Fibroblast of lung (primary cell): ENCODE data around the gene CDH4. TPM values are rescaled to one million over a fixed set of nuclear protein-coding genes. Genes with fewer than 3 reads are reported as not detected.

Source experiments
- DNase-seq, 2 donors: peaks; one replicate each; pipeline versions ENCODE4 v3.0.0 to v3.0.0-alpha.2; 2010; ENCODE audit warnings: low read depth in 2 of 2
- H2AFZ ChIP-seq: 2 replicates; pipeline ENCODE4 v1.5.1; 2012; ENCODE audit warnings: low read length, control low read depth, inconsistent platforms
- H3K27ac ChIP-seq: 2 replicates; pipeline ENCODE4 v1.5.1; 2011; ENCODE audit warnings: low read length, control low read depth; ENCODE audit not compliant: insufficient read depth
- H3K27me3 ChIP-seq: 2 replicates; pipeline ENCODE4 v1.5.1; 2011; ENCODE audit warnings: mild to moderate bottlenecking, low read length; ENCODE audit not compliant: control insufficient read depth, insufficient read depth
- H3K36me3 ChIP-seq: 2 replicates; pipeline ENCODE4 v1.5.1; 2011; ENCODE audit warnings: low read length; ENCODE audit not compliant: control insufficient read depth, insufficient read depth
- H3K4me1 ChIP-seq: 2 replicates; pipeline ENCODE4 v1.5.1; 2011; ENCODE audit warnings: low read length; ENCODE audit not compliant: control insufficient read depth, insufficient read depth; ENCODE audit errors: extremely low read depth
- H3K4me2 ChIP-seq: 2 replicates; pipeline ENCODE4 v1.5.1; 2011; ENCODE audit warnings: low read length, control low read depth; ENCODE audit not compliant: insufficient read depth; ENCODE audit errors: extremely low read depth
- H3K4me3 ChIP-seq, 4 experiments: fragments of 200-600 bp in 1 of 4; sonication (generic) in 1 of 4; replicated peaks in 1 of 4; 2 replicates each; pipeline ENCODE4 v1.5.1; 2011 to 2016; ENCODE audit warnings: low read length in 4 of 4, low read depth in 3 of 4, mild to moderate bottlenecking in 3 of 4, control low read depth in 2 of 4, inconsistent platforms in 1 of 4, mixed read lengths in 1 of 4; ENCODE audit not compliant: insufficient read depth in 1 of 4; ENCODE audit errors: control extremely low read depth in 1 of 4
- H3K79me2 ChIP-seq: 2 replicates; pipeline ENCODE4 v1.5.1; 2012; ENCODE audit warnings: mild to moderate bottlenecking, low read length, inconsistent platforms; ENCODE audit not compliant: control insufficient read depth, insufficient read depth
- H3K9ac ChIP-seq: 2 replicates; pipeline ENCODE4 v1.5.1; 2011; ENCODE audit warnings: mild to moderate bottlenecking, low read length, control low read depth; ENCODE audit not compliant: insufficient read depth
- H3K9me3 ChIP-seq: 2 replicates; pipeline ENCODE4 v1.5.1; 2012; ENCODE audit warnings: low read depth, low read length; ENCODE audit not compliant: control insufficient read depth, insufficient read depth
- H4K20me1 ChIP-seq: 2 replicates; pipeline ENCODE4 v1.5.1; 2011; ENCODE audit warnings: low read length; ENCODE audit not compliant: control insufficient read depth, insufficient read depth; ENCODE audit errors: extremely low read depth
- EZH2 ChIP-seq: IDR thresholded peaks from 2 replicates; pipeline ENCODE4 v1.5.1; 2012; ENCODE audit warnings: low read length, control low read depth, mild to moderate bottlenecking; ENCODE audit errors: missing control alignments
- polyA plus RNA-seq, 2 donors: library from polyadenylated mRNA; depleted of rRNA in 1 of 2; stranded (reverse) in 1 of 2; unstranded in 1 of 2; fragments of >200 nt; gene quantifications; 2 replicates each; pipeline ENCODE4 v1.2.1, GENCODE V29; 2011 to 2012; ENCODE audit warnings: missing spikeins in 1 of 2
- total RNA-seq: library from RNA; depleted of rRNA; stranded (reverse); fragments of >200 nt; gene quantifications from 2 replicates; pipeline ENCODE4 v1.2.1, GENCODE V29; 2014
- TF ChIP-seq, protein P1 (sequence below), 2 donors: IDR thresholded peaks in 1 of 2; conservative IDR thresholded peaks in 1 of 2; 1 replicate in 1 of 2; 2 replicates in 1 of 2; pipeline ENCODE4 v1.5.1; 2011 to 2012; ENCODE audit warnings: low read length in 2 of 2, control low read depth in 1 of 2, inconsistent platforms in 1 of 2, low read depth in 1 of 2, mild to moderate bottlenecking in 1 of 2

The CDH4 gene
- total and polyA plus RNA-seq, 2 donors (not counting 1 experiment from before 2014, with no cell fraction given) = 4.8 to 6.8 TPM

GRCh38 chr20:61353261-61354000 lies 101.4 kb downstream of the CDH4 start:
- Histone ChIP-seq H3K79me2 (no peaks in the 10 kb centered on the region), H3K4me1 (peaks cover 4% of the 10 kb centered on the region), H2AFZ (no peak overlapping the region), H4K20me1 (no peaks in the 10 kb centered on the region), H3K27ac (no peak overlapping the region), H3K9me3 (no peaks in the 10 kb centered on the region), H3K4me2 (peak overlapping the region; percentile 42), H3K9ac (no peak overlapping the region), H3K27me3 (no peaks in the 10 kb centered on the region), H3K4me3 (no peak overlapping the region), H3K36me3 (no peaks in the 10 kb centered on the region)
- peak; percentile 26 to 75 for DNase-seq
- TF ChIP-seq EZH2 = no peak
- TF ChIP-seq, protein P1, sequence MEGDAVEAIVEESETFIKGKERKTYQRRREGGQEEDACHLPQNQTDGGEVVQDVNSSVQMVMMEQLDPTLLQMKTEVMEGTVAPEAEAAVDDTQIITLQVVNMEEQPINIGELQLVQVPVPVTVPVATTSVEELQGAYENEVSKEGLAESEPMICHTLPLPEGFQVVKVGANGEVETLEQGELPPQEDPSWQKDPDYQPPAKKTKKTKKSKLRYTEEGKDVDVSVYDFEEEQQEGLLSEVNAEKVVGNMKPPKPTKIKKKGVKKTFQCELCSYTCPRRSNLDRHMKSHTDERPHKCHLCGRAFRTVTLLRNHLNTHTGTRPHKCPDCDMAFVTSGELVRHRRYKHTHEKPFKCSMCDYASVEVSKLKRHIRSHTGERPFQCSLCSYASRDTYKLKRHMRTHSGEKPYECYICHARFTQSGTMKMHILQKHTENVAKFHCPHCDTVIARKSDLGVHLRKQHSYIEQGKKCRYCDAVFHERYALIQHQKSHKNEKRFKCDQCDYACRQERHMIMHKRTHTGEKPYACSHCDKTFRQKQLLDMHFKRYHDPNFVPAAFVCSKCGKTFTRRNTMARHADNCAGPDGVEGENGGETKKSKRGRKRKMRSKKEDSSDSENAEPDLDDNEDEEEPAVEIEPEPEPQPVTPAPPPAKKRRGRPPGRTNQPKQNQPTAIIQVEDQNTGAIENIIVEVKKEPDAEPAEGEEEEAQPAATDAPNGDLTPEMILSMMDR (conservative IDR thresholded peaks at IDR 0.05 in 1 of 2, IDR thresholded peaks at IDR 0.05 in 1 of 2; ENCODE audit: low read depth in 1 of 2, low read length in 2 of 2) = no peak

GRCh38 chr20:61354001-61354390 lies 101.9 kb downstream of the CDH4 start:
- H3K4me2 ChIP-seq = no peak overlapping the region
- no peaks in the 10 kb centered on the region for H4K20me1 ChIP-seq
- no peak overlapping the region for H3K27ac ChIP-seq
- H3K79me2 ChIP-seq = no peaks in the 10 kb centered on the region
- no peak for DNase-seq
- H3K9ac ChIP-seq = no peak overlapping the region
- TF ChIP-seq, protein P1 (conservative IDR thresholded peaks at IDR 0.05 in 1 of 2, IDR thresholded peaks at IDR 0.05 in 1 of 2; ENCODE audit: low read depth in 1 of 2, low read length in 2 of 2) = no peak
- no peak for TF ChIP-seq EZH2
- H3K4me1 ChIP-seq = peaks cover 7% of the 10 kb centered on the region
- H3K27me3 ChIP-seq = no peaks in the 10 kb centered on the region
- H3K36me3 ChIP-seq = no peaks in the 10 kb centered on the region
- no peaks in the 10 kb centered on the region for H3K9me3 ChIP-seq
- H3K4me3 ChIP-seq = no peak overlapping the region
- no peak overlapping the region for H2AFZ ChIP-seq

DNA sequence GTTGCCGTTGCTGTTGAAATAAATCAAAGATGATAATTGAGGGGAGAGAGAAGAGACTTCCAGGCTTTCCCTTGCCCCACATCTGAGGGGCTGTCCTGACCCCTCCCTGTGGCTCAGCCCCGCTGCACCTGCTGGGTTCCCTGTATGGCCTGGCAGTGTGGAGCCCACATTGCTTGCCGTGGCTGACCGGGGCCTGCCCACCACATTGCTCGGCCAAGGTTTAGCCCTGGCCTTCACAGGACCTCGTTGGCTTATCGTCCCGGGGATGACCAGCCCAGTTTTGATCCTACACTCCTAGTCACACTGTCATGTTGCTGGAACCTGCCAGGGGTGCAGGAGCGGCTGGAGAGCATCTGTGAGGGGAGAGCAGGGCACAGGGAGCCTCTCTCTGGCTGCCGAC lies 102.4 kb downstream of the CDH4 start:
- DNase-seq = no peak
- no peaks in the 10 kb centered on the region for H4K20me1 ChIP-seq
- no peak overlapping the region for H3K4me2 ChIP-seq

More for the DNA sequence above, 102.4 kb downstream of the CDH4 start:
- TF ChIP-seq EZH2 = no peak
- TF ChIP-seq, protein P1 (conservative IDR thresholded peaks at IDR 0.05 in 1 of 2, IDR thresholded peaks at IDR 0.05 in 1 of 2; ENCODE audit: low read depth in 1 of 2, low read length in 2 of 2) = no peak
- Histone ChIP-seq H3K9ac (no peak overlapping the region), H3K9me3 (no peaks in the 10 kb centered on the region), H3K27me3 (no peaks in the 10 kb centered on the region), H3K27ac (no peak overlapping the region), H3K4me3 (no peak overlapping the region), H3K4me1 (peaks cover 7% of the 10 kb centered on the region), H2AFZ (no peak overlapping the region), H3K36me3 (no peaks in the 10 kb centered on the region), H3K79me2 (no peaks in the 10 kb centered on the region)
